Measurements from ENCODE around the gene COL9A3.

Gene COL9A3

DNA sequence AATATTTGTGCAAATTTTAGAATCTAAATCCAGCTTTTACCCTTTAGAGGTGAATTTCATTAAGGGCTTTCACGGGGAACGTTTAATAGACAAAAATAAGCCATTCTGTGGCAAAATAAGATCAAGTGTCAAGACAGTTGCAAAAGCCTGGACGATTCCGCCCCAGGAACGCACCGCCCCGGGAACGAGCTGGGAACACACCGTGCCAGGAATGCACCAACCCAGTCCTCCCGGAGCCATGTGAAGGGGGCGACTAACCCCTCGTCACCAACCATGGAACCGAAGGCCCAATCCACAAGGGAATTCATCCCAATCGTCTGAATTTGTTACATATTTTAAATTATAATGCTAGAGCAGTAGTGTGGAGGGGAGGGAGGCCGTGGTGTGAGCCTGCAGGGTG is 65.6 kb downstream of the COL9A3 start:
- no peak for DNase-seq

- no peak for DNase-seq
These were observed 67.7 kb downstream of the COL9A3 start for GRCh38 chr20:62884556-62884955.

DNA sequence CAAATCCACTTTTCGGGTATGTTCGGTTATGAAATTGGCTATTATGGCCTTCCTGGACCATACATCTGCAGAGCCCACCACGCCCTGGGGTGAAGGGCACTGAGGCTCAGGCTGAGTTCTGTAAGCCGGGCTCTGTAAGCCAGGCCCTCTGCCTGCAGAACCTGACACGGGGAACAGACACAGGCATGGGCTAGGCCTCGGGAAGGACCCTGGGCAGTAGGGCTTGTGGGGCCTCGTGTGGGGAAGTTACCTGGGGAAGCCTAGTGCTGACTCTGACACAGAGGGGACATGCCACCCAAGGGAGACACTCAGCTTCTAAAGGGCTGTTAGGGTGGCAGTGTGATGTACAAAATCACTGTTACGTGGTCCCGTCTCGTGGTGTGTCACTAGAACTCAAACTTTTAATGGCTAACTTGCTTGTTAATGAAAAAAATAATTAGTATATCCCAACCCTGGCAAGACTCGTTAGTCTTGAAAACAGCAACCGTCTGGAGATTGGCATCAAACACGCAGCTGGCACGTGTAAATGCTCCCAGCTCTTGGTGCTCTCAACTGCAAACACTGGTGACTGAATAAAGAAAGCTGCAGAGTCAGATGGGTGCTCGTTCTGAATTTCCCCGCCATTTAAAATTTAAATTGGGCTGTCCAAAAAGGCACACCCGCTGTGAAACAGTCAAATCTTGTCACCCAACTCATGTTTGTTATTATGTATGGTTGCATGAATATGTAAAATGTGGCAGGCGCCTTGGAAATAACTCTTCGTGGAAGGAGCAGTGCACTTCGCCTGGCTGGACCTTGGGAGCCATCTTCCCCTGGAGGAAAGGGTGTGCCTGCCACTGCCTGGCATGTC is 68.4 kb downstream of the COL9A3 start:
- no peak for DNase-seq

- no peak for DNase-seq
These were observed 69.3 kb downstream of the COL9A3 start for GRCh38 chr20:62885896-62886708.

GRCh38 chr20:62886709-62887058 is 69.8 kb downstream of the COL9A3 start:
- no peak for DNase-seq

GRCh38 chr20:62887152-62887859 is 70.5 kb downstream of the COL9A3 start:
- DNase-seq = no peak

- DNase-seq = no peak
These were observed 71.0 kb downstream of the COL9A3 start for GRCh38 chr20:62887860-62888239.

DNA sequence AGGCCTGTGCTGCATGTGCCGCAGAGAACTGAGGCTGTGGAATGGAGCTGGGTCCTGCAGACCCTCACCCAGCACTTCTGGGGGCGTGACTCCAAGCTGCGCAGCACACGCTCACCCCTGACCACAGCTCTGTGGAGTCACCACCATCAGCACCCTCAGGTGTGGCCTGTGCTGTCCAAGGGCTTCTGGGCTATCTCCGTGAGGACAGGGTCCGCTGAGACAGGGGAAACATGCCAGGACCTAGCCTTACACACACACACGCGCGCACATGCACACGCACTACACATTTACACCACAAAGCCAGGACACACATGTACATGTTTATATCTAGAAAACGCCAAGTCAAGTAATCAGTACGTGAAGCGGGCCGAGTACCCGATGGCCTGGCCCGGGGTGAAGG is 71.6 kb downstream of the COL9A3 start:
- no peak for DNase-seq

DNA sequence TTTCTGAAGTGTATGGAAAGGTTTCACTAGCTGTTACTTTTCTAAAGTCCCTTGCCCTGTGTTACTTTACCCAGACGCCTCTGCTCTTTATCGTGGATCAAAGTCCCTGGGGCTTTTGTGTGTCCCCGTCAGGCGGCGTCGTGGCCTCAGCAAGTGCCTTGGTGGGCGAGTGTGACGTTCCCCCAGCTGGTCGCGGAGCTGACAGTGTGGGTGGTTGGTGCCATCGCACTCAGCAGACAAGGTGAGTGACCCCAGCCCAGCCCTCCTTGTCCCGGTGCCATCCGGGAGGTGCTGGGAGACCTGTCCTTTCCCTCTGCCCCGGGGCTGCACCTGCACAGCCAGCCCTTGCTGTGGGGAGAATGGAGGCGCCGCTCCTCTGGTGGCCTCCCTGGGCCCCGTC is 72.1 kb downstream of the COL9A3 start:
- no peak for DNase-seq

DNA sequence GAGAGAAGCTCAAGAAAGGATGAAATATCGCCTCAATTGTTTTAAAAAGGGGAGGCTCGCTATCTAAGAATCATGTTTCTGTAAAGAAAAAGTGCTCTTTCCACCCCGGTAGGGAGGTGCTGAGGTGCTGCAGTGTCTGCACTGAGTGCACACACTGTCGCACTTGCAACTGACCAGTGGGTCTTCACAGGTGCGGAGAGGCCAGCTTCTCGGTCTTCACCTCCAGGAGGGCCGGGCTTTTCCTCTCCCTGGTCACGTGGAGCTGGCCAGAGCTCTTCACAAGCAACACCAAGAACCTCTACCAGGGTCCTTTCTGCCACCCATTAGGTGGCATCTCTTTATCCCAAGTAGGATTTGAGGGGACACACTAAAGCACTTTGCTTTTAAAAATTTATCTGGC is 72.6 kb downstream of the COL9A3 start:
- DNase-seq = no peak

GRCh38 chr20:62889871-62890270 is 73.0 kb downstream of the COL9A3 start:
- no peak for DNase-seq

GRCh38 chr20:62890444-62890843 is 73.6 kb downstream of the COL9A3 start:
- no peak for DNase-seq

Data from stimulated activated CD4-positive, alpha-beta T cell treated with anti-CD3 and anti-CD28 coated beads, Interleukin-4, amount 100 ng/mL, for 4 hours (primary cell).